Osteoblast (primary cell): Measurements from ENCODE around the gene AP3S1. TPM values are rescaled to one million over a fixed set of nuclear protein-coding genes. Genes with fewer than 3 reads are reported as not detected.
"Not testable (repeated sequence)": the region's sequence is repeated elsewhere in the genome, so short reads cannot be mapped to it uniquely, and the experiment has no call there.

Experiments used
- DNase-seq: peaks from one replicate; pipeline ENCODE4 v3.0.0; 2011; ENCODE audit warnings: low spot score, mixed read lengths; ENCODE audit not compliant: insufficient read length; ENCODE audit errors: missing footprints
- H2AFZ ChIP-seq: 2 replicates; pipeline ENCODE4 v1.6.0; 2011; ENCODE audit warnings: mild to moderate bottlenecking, low read length
- H3K27ac ChIP-seq: 2 replicates; pipeline ENCODE4 v1.5.1; 2011; ENCODE audit warnings: mild to moderate bottlenecking, low read depth, low read length, moderate library complexity
- H3K27me3 ChIP-seq: 2 replicates; pipeline ENCODE4 v1.6.0; 2012; ENCODE audit warnings: mild to moderate bottlenecking, control low read depth, inconsistent platforms, low read length, moderate library complexity; ENCODE audit not compliant: insufficient read depth
- H3K36me3 ChIP-seq: 2 replicates; pipeline ENCODE4 v1.5.1; 2011; ENCODE audit warnings: mild to moderate bottlenecking, low read length, control low read depth, moderate library complexity; ENCODE audit not compliant: insufficient read depth
- H3K4me1 ChIP-seq: 2 replicates; pipeline ENCODE4 v1.5.1; 2011; ENCODE audit warnings: mild to moderate bottlenecking, low read length, control low read depth, moderate library complexity; ENCODE audit not compliant: insufficient read depth
- H3K4me2 ChIP-seq: 2 replicates; pipeline ENCODE4 v1.6.0; 2011; ENCODE audit warnings: mild to moderate bottlenecking, low read length; ENCODE audit not compliant: insufficient read depth
- H3K4me3 ChIP-seq: fragments of 200-600 bp; sonication (generic); 3 replicates; pipeline ENCODE4 v1.5.1; 2012; ENCODE audit warnings: mild to moderate bottlenecking, low read length, inconsistent platforms; ENCODE audit not compliant: insufficient read depth
- H3K79me2 ChIP-seq: 2 replicates; pipeline ENCODE4 v1.6.0; 2012; ENCODE audit warnings: mild to moderate bottlenecking, low read length, control low read depth, inconsistent platforms; ENCODE audit not compliant: insufficient read depth
- H3K9me3 ChIP-seq: 2 replicates; pipeline ENCODE4 v1.5.1; 2011; ENCODE audit warnings: low read depth, low read length, control low read depth
- H4K20me1 ChIP-seq: 2 replicates; pipeline ENCODE4 v1.6.0; 2012; ENCODE audit warnings: mild to moderate bottlenecking, low read length, control low read depth; ENCODE audit not compliant: insufficient read depth
- total RNA-seq: library from RNA; depleted of rRNA; stranded (reverse); fragments of >200 nt; gene quantifications from 2 replicates; pipeline ENCODE4 v1.2.3, GENCODE V29; 2012
- TF ChIP-seq, protein P1 (sequence below): IDR thresholded peaks from 2 replicates; pipeline ENCODE4 v1.5.1; 2011; ENCODE audit warnings: mild to moderate bottlenecking, low read depth, low read length, moderate library complexity; ENCODE audit errors: extremely low read depth

AP3S1 gene
- total RNA-seq, 1 donor: 109 TPM

DNA sequence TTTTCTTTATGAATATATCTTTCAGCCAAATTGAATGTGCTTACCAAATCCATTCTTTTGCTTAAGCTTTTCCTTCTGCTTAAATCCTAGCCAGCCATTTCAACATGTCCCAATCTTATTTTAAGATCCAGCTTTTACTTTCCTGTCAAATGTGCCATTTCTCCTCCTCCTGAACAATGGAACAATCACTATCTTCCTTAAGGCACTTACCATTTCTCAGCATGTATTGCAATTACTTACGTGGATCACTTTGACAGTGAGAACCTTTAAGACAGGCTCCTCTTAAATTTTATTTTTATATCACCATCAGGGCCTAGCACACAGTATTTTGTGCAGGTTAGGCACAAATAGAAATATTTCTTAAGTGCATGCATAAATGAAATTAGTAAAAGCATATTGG, 20.9 kb upstream of the AP3S1 start:
- Histone ChIP-seq H3K4me1 (peaks cover 6% of the 10 kb centered on the region), H3K27me3 (peaks cover 19% of the 10 kb centered on the region), H3K36me3 (no peaks in the 10 kb centered on the region), H3K4me2 (no peak overlapping the region), H4K20me1 (no peaks in the 10 kb centered on the region), H3K79me2 (no peaks in the 10 kb centered on the region), H3K27ac (no peak overlapping the region), H3K4me3 (no peak overlapping the region), H3K9me3 (no peaks in the 10 kb centered on the region), H2AFZ (no peak overlapping the region)
- TF ChIP-seq, protein P1, sequence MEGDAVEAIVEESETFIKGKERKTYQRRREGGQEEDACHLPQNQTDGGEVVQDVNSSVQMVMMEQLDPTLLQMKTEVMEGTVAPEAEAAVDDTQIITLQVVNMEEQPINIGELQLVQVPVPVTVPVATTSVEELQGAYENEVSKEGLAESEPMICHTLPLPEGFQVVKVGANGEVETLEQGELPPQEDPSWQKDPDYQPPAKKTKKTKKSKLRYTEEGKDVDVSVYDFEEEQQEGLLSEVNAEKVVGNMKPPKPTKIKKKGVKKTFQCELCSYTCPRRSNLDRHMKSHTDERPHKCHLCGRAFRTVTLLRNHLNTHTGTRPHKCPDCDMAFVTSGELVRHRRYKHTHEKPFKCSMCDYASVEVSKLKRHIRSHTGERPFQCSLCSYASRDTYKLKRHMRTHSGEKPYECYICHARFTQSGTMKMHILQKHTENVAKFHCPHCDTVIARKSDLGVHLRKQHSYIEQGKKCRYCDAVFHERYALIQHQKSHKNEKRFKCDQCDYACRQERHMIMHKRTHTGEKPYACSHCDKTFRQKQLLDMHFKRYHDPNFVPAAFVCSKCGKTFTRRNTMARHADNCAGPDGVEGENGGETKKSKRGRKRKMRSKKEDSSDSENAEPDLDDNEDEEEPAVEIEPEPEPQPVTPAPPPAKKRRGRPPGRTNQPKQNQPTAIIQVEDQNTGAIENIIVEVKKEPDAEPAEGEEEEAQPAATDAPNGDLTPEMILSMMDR: no peak
- no peak for DNase-seq

DNA sequence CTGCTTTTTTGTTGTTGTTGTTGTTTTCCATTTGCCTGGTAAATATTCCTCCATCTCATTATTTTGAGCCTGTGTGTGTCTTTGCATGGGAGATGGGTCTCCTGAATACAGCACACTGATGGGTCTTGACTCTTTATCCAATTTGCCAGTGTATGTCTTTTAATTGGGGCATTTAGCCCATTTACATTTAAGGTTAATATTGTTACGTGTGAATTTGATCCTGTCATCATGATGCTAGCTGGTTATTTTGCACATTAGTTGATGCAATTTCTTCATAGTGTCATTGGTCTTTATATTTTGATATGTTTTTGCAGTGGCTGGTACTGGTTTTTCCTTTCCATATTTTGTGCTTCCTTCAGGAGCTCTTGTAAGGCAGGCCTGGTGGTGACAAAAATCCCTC, 16.8 kb upstream of the AP3S1 start:
- not testable (repeated sequence) for H2AFZ ChIP-seq, H3K36me3 ChIP-seq, H3K27me3 ChIP-seq, H3K4me1 ChIP-seq, H4K20me1 ChIP-seq, DNase-seq, H3K9me3 ChIP-seq, H3K4me3 ChIP-seq, H3K4me2 ChIP-seq, H3K79me2 ChIP-seq, H3K27ac ChIP-seq

DNA sequence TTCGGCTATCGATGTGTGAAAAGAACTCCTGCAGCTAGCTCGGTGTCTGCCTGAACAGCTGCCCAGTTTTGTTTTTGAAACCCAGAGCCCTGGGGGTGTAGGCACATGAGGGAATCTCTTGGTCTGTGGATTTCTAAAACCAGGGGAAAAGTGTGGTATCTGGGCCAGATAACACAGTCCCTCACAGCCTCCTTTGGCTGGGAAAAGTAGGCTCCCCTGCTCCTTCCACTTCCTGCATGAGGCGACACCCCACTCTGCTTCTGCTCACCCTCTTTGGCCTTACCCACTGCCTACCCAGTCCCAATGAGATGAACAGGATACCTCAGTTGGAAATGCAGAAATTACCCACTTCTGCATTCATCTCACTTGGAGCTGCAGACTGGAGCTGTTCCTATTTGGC, 15.8 kb upstream of the AP3S1 start:
- Histone ChIP-seq H3K79me2 (no peaks in the 10 kb centered on the region), H3K4me3 (no peak overlapping the region), H3K4me1 (no peaks in the 10 kb centered on the region), H4K20me1 (peaks cover 2% of the 10 kb centered on the region), H3K4me2 (no peak overlapping the region), H3K36me3 (peaks cover 16% of the 10 kb centered on the region), H2AFZ (no peak overlapping the region), H3K27me3 (no peaks in the 10 kb centered on the region), H3K27ac (no peak overlapping the region), H3K9me3 (no peaks in the 10 kb centered on the region)
- TF ChIP-seq, protein P1: no peak
- DNase-seq: no peak

DNA sequence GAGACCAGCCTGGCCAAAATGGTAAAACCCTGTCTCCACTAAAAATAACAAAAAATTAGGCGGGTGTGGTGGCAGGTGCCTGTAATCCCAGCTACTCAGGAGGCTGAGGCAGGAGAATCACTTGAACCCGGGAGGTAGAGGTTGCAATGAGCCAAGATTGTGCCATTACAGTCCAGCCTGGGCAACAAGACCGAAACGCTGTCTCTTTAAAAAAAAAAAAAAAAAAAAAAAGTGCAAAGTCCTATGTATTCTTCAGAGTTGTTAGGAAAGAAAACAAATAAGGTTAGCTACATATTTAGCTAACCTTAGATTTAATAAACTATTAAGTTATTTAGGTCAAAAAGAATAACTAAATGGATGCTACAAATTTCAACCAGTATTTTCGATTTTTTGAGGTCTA, 11.8 kb upstream of the AP3S1 start:
- no peaks in the 10 kb centered on the region for H3K27me3 ChIP-seq
- H3K9me3 ChIP-seq: no peaks in the 10 kb centered on the region
- no peaks in the 10 kb centered on the region for H3K4me1 ChIP-seq
- peaks cover 5% of the 10 kb centered on the region for H3K79me2 ChIP-seq
- no peak overlapping the region for H3K4me2 ChIP-seq
- no peak for DNase-seq
- no peak overlapping the region for H3K27ac ChIP-seq
- peaks cover 40% of the 10 kb centered on the region for H3K36me3 ChIP-seq
- H3K4me3 ChIP-seq: no peak overlapping the region
- no peak overlapping the region for H2AFZ ChIP-seq
- peaks cover 7% of the 10 kb centered on the region for H4K20me1 ChIP-seq
- TF ChIP-seq, protein P1: no peak
